GM12875 (cell line): Measurements from ENCODE around the gene GRWD1.

Experiments
- H3K4me3 ChIP-seq: one replicate; pipeline ENCODE4 v1.5.1; 2011; ENCODE audit warnings: low read depth, low read length, control low read depth
- TF ChIP-seq, protein P1 (sequence below): IDR thresholded peaks from 2 replicates; pipeline ENCODE4 v1.5.1; 2011; ENCODE audit warnings: low read depth, mild to moderate bottlenecking, control low read depth, inconsistent platforms, low read length, moderate library complexity, borderline replicate concordance; ENCODE audit not compliant: insufficient read depth

GRWD1 gene

DNA sequence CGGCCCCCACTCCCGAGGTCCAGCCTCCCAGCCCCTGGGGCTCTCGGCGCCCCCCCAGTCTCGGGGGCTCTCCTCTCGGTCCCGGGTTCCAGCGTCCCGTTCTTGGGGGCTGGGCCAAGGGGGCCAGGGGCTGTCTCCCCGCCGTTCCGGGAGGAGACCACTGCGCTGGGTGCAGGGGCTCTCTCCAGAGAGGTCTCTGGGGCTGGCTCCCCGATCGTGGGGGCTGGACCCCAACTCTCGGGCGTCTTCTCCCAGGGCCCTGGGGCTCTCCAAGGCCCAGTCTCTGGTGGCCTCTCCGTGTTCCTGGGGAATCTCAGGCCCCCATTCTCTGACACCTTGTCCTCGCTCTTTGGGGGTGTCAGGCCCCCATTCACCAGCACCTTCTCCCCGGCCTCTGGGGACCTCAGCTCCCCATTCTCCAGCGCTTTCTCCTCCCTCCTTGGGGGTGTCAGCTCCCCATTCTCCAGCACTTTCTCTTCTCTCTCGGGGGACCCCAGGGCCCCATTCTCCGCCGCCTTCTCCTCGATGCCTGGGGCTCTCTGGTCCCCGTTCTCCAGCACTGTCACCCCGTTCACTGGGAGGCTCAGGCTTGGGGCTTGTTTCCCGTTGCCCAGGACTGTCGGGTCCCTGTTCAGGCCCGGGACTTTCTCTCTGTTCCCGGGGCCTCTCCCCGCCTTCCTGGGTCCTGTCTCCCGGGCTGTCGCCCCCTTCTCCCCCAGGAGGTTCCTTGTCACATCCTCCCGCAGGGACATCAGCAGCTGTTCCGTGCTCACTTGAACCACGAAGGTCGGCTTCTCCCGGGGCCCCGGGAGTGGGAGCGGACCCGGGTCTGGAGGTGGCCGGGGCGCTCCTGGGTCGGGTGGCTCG is 52.2 kb downstream of the GRWD1 start:
- no peak overlapping the region for H3K4me3 ChIP-seq
- TF ChIP-seq, protein P1, sequence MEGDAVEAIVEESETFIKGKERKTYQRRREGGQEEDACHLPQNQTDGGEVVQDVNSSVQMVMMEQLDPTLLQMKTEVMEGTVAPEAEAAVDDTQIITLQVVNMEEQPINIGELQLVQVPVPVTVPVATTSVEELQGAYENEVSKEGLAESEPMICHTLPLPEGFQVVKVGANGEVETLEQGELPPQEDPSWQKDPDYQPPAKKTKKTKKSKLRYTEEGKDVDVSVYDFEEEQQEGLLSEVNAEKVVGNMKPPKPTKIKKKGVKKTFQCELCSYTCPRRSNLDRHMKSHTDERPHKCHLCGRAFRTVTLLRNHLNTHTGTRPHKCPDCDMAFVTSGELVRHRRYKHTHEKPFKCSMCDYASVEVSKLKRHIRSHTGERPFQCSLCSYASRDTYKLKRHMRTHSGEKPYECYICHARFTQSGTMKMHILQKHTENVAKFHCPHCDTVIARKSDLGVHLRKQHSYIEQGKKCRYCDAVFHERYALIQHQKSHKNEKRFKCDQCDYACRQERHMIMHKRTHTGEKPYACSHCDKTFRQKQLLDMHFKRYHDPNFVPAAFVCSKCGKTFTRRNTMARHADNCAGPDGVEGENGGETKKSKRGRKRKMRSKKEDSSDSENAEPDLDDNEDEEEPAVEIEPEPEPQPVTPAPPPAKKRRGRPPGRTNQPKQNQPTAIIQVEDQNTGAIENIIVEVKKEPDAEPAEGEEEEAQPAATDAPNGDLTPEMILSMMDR, result no peak

DNA sequence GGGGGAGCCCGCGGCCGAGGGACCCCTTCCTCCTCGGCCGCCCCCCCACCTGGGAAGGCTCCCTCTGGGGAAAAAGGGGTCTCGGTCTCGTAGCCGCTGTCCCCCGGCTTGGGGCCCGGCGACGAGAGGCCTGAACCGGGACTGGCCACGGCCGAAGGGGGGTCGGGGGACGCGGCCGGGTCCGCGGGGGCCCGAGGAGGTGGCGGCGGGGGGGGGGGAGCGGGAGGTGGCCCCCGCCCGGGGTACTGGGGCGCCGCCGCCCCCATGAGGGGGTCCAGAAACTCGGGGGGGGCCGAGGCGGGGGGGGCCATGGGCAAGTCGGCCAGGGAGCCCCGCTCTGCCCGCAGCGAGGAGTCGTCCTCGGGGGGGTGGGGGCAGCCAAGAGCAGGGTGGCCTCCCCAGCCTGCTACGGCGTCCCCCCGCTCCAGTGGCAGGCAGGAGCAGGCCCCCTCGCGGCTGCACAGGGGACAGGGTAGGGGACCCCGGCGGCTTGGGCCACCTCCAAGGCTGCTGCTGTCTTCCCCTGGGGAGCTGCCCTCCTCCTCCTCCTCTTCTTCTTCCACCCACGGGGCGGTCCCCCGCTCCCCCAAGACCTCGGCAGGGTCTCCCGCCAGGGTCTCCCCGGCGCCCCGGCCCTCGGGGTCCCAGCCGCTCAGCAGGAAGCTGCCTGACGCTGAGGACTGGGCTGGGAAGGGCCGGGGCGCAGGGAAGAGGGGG is 53.0 kb downstream of the GRWD1 start:
- TF ChIP-seq, protein P1, result no peak
- H3K4me3 ChIP-seq, result no peak overlapping the region

DNA sequence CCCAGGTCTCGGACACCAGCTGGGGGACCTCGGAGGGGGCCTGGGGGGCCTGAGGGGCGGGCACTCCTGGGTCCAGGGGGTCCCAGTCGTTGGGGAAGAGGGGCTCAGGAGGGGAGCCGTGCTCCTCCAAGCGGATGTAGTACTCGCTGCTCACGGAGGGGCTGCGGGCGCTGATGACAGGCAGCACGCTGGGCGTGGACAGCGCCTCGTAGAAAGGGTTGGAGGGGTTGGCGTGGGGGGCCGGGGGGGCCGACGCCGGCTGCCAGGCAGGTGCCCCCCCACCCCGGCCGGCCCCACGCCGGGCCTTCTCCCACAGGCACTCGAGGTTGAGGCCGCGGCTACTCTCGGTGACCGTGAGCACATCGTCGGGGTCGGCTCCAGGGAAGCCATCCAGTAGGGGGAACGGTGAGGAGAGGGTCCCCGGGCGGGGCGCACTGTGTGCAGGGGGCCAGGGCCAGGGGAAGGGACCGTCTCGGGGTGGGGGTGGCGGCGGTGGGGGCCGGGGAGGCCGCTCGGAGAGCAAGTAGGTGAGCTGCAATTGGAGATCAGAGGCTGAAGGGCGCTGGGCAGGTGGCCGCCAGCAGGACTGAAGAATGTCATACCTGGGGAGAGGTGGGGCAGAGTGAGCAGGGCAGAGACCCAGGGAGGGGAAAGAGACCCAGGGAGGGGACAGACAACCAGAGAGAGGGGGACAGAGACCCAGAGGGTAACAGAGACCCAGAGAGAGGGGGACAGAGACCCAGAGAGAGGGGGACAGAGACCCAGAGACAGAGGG is 53.7 kb downstream of the GRWD1 start:
- H3K4me3 ChIP-seq, result no peak overlapping the region
- TF ChIP-seq, protein P1, result no peak

DNA sequence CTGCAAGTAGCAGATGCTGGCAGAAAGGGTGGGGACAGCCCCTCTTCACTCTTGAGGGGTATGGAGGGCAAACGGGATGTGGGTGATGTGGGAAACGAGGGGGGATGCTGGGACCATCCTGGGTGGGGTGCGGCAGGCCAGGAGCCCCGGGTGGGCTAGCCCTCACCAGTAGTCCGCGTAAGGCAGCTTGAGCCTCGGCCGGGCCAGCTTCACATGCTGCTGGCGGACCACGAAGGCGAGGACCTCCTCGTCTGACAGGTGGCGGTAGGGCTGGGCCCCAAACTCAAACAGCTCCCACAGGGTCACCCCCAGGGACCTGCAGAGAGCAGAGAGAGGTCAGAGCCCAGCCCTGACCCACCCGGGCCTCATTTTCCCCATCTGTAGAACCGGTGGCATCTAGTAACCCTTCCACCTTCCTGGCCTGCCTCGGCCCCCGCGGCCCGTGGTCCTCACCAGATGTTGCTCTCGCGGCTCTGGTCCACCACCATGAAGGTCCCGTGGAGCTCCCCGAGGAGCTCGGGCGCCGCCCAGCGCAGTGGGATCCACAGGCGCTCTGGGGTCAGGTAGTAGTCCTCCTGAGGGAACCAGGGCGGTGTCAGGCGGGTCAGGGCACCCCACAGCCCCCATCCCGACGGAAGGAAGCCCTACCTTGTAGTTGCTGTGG is 55.2 kb downstream of the GRWD1 start:
- no peak overlapping the region for H3K4me3 ChIP-seq
- TF ChIP-seq, protein P1, result no peak

DNA sequence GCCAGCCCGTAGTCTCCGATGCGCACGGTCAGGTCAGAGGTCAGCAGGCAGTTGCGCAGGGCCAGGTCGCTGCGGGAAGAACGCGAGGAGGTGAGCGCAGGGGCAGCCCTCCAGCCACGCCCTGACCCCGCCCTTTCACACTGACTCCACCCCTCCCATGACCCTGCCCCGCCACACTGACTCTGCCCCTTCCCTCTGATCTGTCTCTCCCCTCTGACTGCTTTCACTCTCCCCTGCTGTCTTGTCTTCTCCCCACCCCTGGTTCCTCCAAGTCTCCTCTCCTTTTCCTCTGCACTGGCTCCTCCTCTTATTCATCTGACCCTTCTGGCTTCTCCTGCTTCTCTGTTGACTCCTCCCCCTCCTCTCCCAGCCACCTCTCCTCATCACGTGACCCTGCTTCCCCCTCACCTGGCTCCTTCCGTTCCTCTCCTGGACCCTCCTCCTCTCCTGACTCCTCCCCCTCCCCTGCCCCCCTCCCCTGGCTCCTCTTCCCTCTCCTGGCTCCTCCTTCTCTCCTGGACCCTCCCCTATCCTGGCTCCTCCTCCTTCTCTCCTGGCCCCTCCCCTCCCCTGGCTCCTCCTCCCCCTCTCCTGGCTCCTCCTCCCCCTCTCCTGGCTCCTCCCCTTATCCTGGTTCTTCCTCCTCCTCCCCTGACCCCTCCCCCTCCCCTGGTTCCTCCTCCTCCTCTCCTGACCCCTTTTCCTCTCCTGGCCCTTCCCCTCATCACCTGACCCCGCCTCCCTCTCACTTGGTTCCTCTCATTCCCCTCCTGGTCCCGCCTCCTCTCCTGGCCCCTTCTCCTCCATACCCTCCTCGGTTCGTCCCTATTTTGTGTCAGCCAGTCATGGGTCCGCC is 55.9 kb downstream of the GRWD1 start:
- TF ChIP-seq, protein P1, result no peak
- H3K4me3 ChIP-seq, result no peak overlapping the region

DNA sequence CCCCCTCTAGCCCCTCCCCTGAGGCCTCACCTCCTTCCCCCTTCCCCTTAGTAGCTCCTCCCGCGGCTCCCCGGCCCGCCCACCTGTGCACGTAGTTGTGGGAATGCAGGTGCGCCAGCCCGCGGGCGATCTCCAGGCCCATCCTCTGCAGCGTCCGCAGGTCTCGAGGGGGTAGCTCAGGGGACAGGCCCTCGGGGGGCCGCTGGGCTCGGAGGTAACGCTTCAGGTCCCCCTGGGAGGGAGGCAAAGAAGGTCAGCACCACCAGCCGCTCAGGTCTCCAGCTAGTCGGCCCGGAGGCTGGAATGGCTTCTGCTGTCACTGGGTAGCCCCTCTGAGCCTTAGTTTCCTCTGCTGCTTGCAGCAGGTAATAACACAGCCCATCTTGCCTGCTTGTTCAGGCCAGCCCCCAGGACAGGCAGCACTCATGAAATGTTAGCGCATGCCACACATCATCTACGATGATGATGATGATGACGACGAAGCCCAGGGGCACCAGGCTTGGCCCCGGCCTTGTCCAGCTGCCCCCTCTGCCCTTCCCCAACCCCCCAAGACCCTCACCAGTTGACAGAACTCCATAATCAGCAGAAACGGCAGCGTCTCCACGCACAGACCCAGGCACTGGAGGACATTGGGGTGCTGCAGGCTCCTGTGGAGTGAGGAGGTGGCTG is 56.7 kb downstream of the GRWD1 start:
- TF ChIP-seq, protein P1, result no peak
- no peak overlapping the region for H3K4me3 ChIP-seq
